Stomach smooth muscle (tissue), 2 donors: ENCODE measurements around the gene SMARCAL1.

ENCODE experiments used
- H3K27ac ChIP-seq: one replicate; pipeline ENCODE4 v1.7.0; 2013; ENCODE audit warnings: mild to moderate bottlenecking, low read length, inconsistent platforms
- H3K27me3 ChIP-seq, 2 donors: one replicate each; pipeline ENCODE4 v1.7.0; 2013; ENCODE audit warnings: low read length in 2 of 2; ENCODE audit not compliant: insufficient read depth in 2 of 2, control insufficient read depth in 1 of 2
- H3K36me3 ChIP-seq, 2 donors: one replicate each; pipeline ENCODE4 v1.7.0; 2013; ENCODE audit warnings: low read length in 2 of 2; ENCODE audit not compliant: control insufficient read depth in 2 of 2, insufficient read depth in 2 of 2
- H3K4me1 ChIP-seq: one replicate; pipeline ENCODE4 v1.7.0; 2013; ENCODE audit warnings: low read length; ENCODE audit not compliant: control insufficient read depth, insufficient read depth
- H3K4me3 ChIP-seq, 2 donors: one replicate each; pipeline ENCODE4 v1.7.0; 2013; ENCODE audit warnings: low read length in 2 of 2
- H3K9ac ChIP-seq, 2 donors: one replicate each; pipeline ENCODE4 v1.7.0; 2013; ENCODE audit warnings: low read length in 2 of 2, mild to moderate bottlenecking in 1 of 2
- H3K9me3 ChIP-seq, 2 donors: one replicate each; pipeline ENCODE4 v1.7.0; 2013; ENCODE audit warnings: low read length in 2 of 2; ENCODE audit not compliant: control insufficient read depth in 2 of 2
- donor health status: healthy.
- donor health status: Pancreatic carcinoma.

Gene SMARCAL1

GRCh38 chr2:216502381-216503158 lies 90.3 kb downstream of the SMARCAL1 start:
- H3K9me3 ChIP-seq, result no peaks in the 10 kb centered on the region
- H3K27me3 ChIP-seq, result no peaks in the 10 kb centered on the region
- no peak overlapping the region for H3K9ac ChIP-seq
- no peak overlapping the region for H3K27ac ChIP-seq
- no peak overlapping the region for H3K4me3 ChIP-seq
- H3K36me3 ChIP-seq, result peaks cover 32 to 40% of the 10 kb centered on the region in 2 donors
- H3K4me1 ChIP-seq, result peaks cover 17% of the 10 kb centered on the region

- no peaks in the 10 kb centered on the region for H3K27me3 ChIP-seq
Observed at GRCh38 chr2:216503159-216503629, 90.9 kb downstream of the SMARCAL1 start.

GRCh38 chr2:216503697-216504375 lies 91.6 kb downstream of the SMARCAL1 start:
- Histone ChIP-seq H3K4me1 (peaks cover 10% of the 10 kb centered on the region), H3K9me3 (no peaks in the 10 kb centered on the region), H3K27me3 (no peaks in the 10 kb centered on the region), H3K9ac (no peak overlapping the region), H3K36me3 (peaks cover 32 to 40% of the 10 kb centered on the region in 2 donors), H3K4me3 (no peak overlapping the region), H3K27ac (no peak overlapping the region)

More at GRCh38 chr2:216503159-216503629, 90.9 kb downstream of the SMARCAL1 start:
- Histone ChIP-seq H3K36me3 (peaks cover 32 to 40% of the 10 kb centered on the region in 2 donors), H3K4me1 (peaks cover 11% of the 10 kb centered on the region), H3K4me3 (no peak overlapping the region), H3K9ac (no peak overlapping the region), H3K9me3 (no peaks in the 10 kb centered on the region), H3K27ac (no peak overlapping the region)

GRCh38 chr2:216504376-216504762 lies 92.1 kb downstream of the SMARCAL1 start:
- H3K27ac ChIP-seq, result no peak overlapping the region
- peaks cover 32 to 40% of the 10 kb centered on the region in 2 donors for H3K36me3 ChIP-seq
- no peaks in the 10 kb centered on the region for H3K27me3 ChIP-seq

GRCh38 chr2:216505133-216506106 lies 93.1 kb downstream of the SMARCAL1 start:
- Histone ChIP-seq H3K27me3 (no peaks in the 10 kb centered on the region), H3K9ac (no peak overlapping the region), H3K4me1 (peaks cover under 1% of the 10 kb centered on the region), H3K4me3 (no peak overlapping the region), H3K36me3 (peaks cover 24 to 32% of the 10 kb centered on the region in 2 donors), H3K27ac (no peak overlapping the region), H3K9me3 (no peaks in the 10 kb centered on the region)

More at GRCh38 chr2:216504376-216504762, 92.1 kb downstream of the SMARCAL1 start:
- Histone ChIP-seq H3K9ac (no peak overlapping the region), H3K9me3 (no peaks in the 10 kb centered on the region), H3K4me1 (peaks cover 10% of the 10 kb centered on the region), H3K4me3 (no peak overlapping the region)

GRCh38 chr2:216507220-216508160 lies 95.2 kb downstream of the SMARCAL1 start:
- Histone ChIP-seq H3K27ac (no peak overlapping the region), H3K4me3 (no peak overlapping the region), H3K4me1 (no peaks in the 10 kb centered on the region), H3K9ac (no peak overlapping the region), H3K27me3 (no peaks in the 10 kb centered on the region), H3K9me3 (no peaks in the 10 kb centered on the region), H3K36me3 (peaks cover 9 to 13% of the 10 kb centered on the region in 2 donors)

GRCh38 chr2:216508229-216508628 lies 95.9 kb downstream of the SMARCAL1 start:
- Histone ChIP-seq H3K27ac (no peak overlapping the region), H3K27me3 (no peaks in the 10 kb centered on the region), H3K9ac (no peak overlapping the region), H3K4me1 (no peaks in the 10 kb centered on the region), H3K36me3 (peaks cover 2 to 6% of the 10 kb centered on the region in 2 donors), H3K4me3 (no peak overlapping the region), H3K9me3 (no peaks in the 10 kb centered on the region)

GRCh38 chr2:216516730-216517350 lies 104.6 kb downstream of the SMARCAL1 start:
- H3K9me3 ChIP-seq, result no peaks in the 10 kb centered on the region
- H3K27me3 ChIP-seq, result no peaks in the 10 kb centered on the region
- no peak overlapping the region for H3K27ac ChIP-seq
- no peaks in the 10 kb centered on the region for H3K36me3 ChIP-seq
- no peak overlapping the region for H3K9ac ChIP-seq
- peaks cover 13% of the 10 kb centered on the region for H3K4me1 ChIP-seq
- no peak overlapping the region for H3K4me3 ChIP-seq

- H3K36me3 ChIP-seq, result no peaks in the 10 kb centered on the region
- no peak overlapping the region for H3K27ac ChIP-seq
- H3K4me1 ChIP-seq, result peaks cover 13% of the 10 kb centered on the region
- no peaks in the 10 kb centered on the region for H3K9me3 ChIP-seq
- no peak overlapping the region for H3K4me3 ChIP-seq
- H3K27me3 ChIP-seq, result no peaks in the 10 kb centered on the region
- no peak overlapping the region for H3K9ac ChIP-seq
Observed at GRCh38 chr2:216517447-216518225, 105.4 kb downstream of the SMARCAL1 start.
